Measurements from ENCODE around the gene FAM171A2.

DNA sequence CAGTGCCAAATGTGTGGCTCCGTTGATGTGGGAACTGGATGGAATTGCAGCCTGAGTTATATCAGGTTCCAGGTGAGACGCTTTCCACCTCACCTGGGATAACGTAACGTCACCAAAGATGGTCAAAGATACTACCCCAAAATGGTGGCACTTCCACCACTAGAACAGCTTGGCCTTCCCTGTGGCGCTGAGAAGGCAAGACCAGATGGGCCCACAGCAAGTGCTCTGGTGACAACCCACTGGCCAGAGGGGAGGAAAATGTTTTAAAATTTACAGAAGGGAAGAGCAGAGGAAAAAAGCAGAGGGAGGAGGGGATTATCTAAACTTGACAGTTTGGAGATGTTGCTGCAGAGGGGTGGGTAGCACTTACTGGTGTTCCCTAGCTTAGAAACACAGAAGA lies 33.3 kb upstream of the FAM171A2 start:
- TF ChIP-seq, protein P1, sequence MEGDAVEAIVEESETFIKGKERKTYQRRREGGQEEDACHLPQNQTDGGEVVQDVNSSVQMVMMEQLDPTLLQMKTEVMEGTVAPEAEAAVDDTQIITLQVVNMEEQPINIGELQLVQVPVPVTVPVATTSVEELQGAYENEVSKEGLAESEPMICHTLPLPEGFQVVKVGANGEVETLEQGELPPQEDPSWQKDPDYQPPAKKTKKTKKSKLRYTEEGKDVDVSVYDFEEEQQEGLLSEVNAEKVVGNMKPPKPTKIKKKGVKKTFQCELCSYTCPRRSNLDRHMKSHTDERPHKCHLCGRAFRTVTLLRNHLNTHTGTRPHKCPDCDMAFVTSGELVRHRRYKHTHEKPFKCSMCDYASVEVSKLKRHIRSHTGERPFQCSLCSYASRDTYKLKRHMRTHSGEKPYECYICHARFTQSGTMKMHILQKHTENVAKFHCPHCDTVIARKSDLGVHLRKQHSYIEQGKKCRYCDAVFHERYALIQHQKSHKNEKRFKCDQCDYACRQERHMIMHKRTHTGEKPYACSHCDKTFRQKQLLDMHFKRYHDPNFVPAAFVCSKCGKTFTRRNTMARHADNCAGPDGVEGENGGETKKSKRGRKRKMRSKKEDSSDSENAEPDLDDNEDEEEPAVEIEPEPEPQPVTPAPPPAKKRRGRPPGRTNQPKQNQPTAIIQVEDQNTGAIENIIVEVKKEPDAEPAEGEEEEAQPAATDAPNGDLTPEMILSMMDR (IDR thresholded peaks at IDR 0.05; ENCODE audit: insufficient read depth, low read length), result no peak
- TF ChIP-seq GABPA (IDR thresholded peaks at IDR 0.05; ENCODE audit: low read depth) (no peak), POLR2AphosphoS5 (IDR thresholded peaks at IDR 0.05; ENCODE audit: low read depth) (no peak), SPI1 (IDR thresholded peaks at IDR 0.05; ENCODE audit: borderline replicate concordance, low read depth) (no peak)
- TF ChIP-seq, protein P2, sequence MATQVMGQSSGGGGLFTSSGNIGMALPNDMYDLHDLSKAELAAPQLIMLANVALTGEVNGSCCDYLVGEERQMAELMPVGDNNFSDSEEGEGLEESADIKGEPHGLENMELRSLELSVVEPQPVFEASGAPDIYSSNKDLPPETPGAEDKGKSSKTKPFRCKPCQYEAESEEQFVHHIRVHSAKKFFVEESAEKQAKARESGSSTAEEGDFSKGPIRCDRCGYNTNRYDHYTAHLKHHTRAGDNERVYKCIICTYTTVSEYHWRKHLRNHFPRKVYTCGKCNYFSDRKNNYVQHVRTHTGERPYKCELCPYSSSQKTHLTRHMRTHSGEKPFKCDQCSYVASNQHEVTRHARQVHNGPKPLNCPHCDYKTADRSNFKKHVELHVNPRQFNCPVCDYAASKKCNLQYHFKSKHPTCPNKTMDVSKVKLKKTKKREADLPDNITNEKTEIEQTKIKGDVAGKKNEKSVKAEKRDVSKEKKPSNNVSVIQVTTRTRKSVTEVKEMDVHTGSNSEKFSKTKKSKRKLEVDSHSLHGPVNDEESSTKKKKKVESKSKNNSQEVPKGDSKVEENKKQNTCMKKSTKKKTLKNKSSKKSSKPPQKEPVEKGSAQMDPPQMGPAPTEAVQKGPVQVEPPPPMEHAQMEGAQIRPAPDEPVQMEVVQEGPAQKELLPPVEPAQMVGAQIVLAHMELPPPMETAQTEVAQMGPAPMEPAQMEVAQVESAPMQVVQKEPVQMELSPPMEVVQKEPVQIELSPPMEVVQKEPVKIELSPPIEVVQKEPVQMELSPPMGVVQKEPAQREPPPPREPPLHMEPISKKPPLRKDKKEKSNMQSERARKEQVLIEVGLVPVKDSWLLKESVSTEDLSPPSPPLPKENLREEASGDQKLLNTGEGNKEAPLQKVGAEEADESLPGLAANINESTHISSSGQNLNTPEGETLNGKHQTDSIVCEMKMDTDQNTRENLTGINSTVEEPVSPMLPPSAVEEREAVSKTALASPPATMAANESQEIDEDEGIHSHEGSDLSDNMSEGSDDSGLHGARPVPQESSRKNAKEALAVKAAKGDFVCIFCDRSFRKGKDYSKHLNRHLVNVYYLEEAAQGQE (IDR thresholded peaks at IDR 0.05; ENCODE audit: insufficient replicate concordance, low read depth), result no peak
